Fibroblast of lung (primary cell): ENCODE measurements around the gene ACADVL. TPM values are rescaled to one million over a fixed set of nuclear protein-coding genes. Genes with fewer than 3 reads are reported as not detected.

Source experiments
- DNase-seq, 2 donors: peaks; one replicate each; pipeline versions ENCODE4 v3.0.0 to v3.0.0-alpha.2; 2010; ENCODE audit warnings: low read depth in 2 of 2
- H2AFZ ChIP-seq: 2 replicates; pipeline ENCODE4 v1.5.1; 2012; ENCODE audit warnings: low read length, control low read depth, inconsistent platforms
- H3K27ac ChIP-seq: 2 replicates; pipeline ENCODE4 v1.5.1; 2011; ENCODE audit warnings: low read length, control low read depth; ENCODE audit not compliant: insufficient read depth
- H3K27me3 ChIP-seq: 2 replicates; pipeline ENCODE4 v1.5.1; 2011; ENCODE audit warnings: mild to moderate bottlenecking, low read length; ENCODE audit not compliant: control insufficient read depth, insufficient read depth
- H3K36me3 ChIP-seq: 2 replicates; pipeline ENCODE4 v1.5.1; 2011; ENCODE audit warnings: low read length; ENCODE audit not compliant: control insufficient read depth, insufficient read depth
- H3K4me1 ChIP-seq: 2 replicates; pipeline ENCODE4 v1.5.1; 2011; ENCODE audit warnings: low read length; ENCODE audit not compliant: control insufficient read depth, insufficient read depth; ENCODE audit errors: extremely low read depth
- H3K4me2 ChIP-seq: 2 replicates; pipeline ENCODE4 v1.5.1; 2011; ENCODE audit warnings: low read length, control low read depth; ENCODE audit not compliant: insufficient read depth; ENCODE audit errors: extremely low read depth
- H3K4me3 ChIP-seq, 4 experiments: fragments of 200-600 bp in 1 of 4; sonication (generic) in 1 of 4; replicated peaks in 1 of 4; 2 replicates each; pipeline ENCODE4 v1.5.1; 2011 to 2016; ENCODE audit warnings: low read length in 4 of 4, low read depth in 3 of 4, mild to moderate bottlenecking in 3 of 4, control low read depth in 2 of 4, inconsistent platforms in 1 of 4, mixed read lengths in 1 of 4; ENCODE audit not compliant: insufficient read depth in 1 of 4; ENCODE audit errors: control extremely low read depth in 1 of 4
- H3K79me2 ChIP-seq: 2 replicates; pipeline ENCODE4 v1.5.1; 2012; ENCODE audit warnings: mild to moderate bottlenecking, low read length, inconsistent platforms; ENCODE audit not compliant: control insufficient read depth, insufficient read depth
- H3K9ac ChIP-seq: 2 replicates; pipeline ENCODE4 v1.5.1; 2011; ENCODE audit warnings: mild to moderate bottlenecking, low read length, control low read depth; ENCODE audit not compliant: insufficient read depth
- H3K9me3 ChIP-seq: 2 replicates; pipeline ENCODE4 v1.5.1; 2012; ENCODE audit warnings: low read depth, low read length; ENCODE audit not compliant: control insufficient read depth, insufficient read depth
- H4K20me1 ChIP-seq: 2 replicates; pipeline ENCODE4 v1.5.1; 2011; ENCODE audit warnings: low read length; ENCODE audit not compliant: control insufficient read depth, insufficient read depth; ENCODE audit errors: extremely low read depth
- CTCF ChIP-seq, 2 donors: IDR thresholded peaks in 1 of 2; conservative IDR thresholded peaks in 1 of 2; 1 replicate in 1 of 2; 2 replicates in 1 of 2; pipeline ENCODE4 v1.5.1; 2011 to 2012; ENCODE audit warnings: low read length in 2 of 2, control low read depth in 1 of 2, inconsistent platforms in 1 of 2, low read depth in 1 of 2, mild to moderate bottlenecking in 1 of 2
- EZH2 ChIP-seq: IDR thresholded peaks from 2 replicates; pipeline ENCODE4 v1.5.1; 2012; ENCODE audit warnings: low read length, control low read depth, mild to moderate bottlenecking; ENCODE audit errors: missing control alignments
- polyA plus RNA-seq, 2 donors: library from polyadenylated mRNA; depleted of rRNA in 1 of 2; stranded (reverse) in 1 of 2; unstranded in 1 of 2; fragments of >200 nt; gene quantifications; 2 replicates each; pipeline ENCODE4 v1.2.1, GENCODE V29; 2011 to 2012; ENCODE audit warnings: missing spikeins in 1 of 2
- total RNA-seq: library from RNA; depleted of rRNA; stranded (reverse); fragments of >200 nt; gene quantifications from 2 replicates; pipeline ENCODE4 v1.2.1, GENCODE V29; 2014

Gene ACADVL
- total and polyA plus RNA-seq, 2 donors (not counting 1 experiment from before 2014, with no cell fraction given) = 129 to 313 TPM

GRCh38 chr17:7251661-7252175 lies 32.0 kb downstream of the ACADVL start, which contains the start of gene CTDNEP1:
TSS of gene CTDNEP1 (minus strand) at chr17:7251734. CDS start at chr17:7251296, 438 bp downstream.
- H3K4me3 ChIP-seq = peak within 1 kb of the TSS; percentile 72 to 96 (median 90)
- peak within 1 kb of the TSS; percentile 82 for H2AFZ ChIP-seq
- no peaks in the 10 kb centered on the region for H3K27me3 ChIP-seq
- peak within 1 kb of the TSS; percentile 99 for H3K27ac ChIP-seq
- H4K20me1 ChIP-seq = no peaks in the 10 kb centered on the region
- TF ChIP-seq EZH2 = no peak
- TF ChIP-seq CTCF (conservative IDR thresholded peaks at IDR 0.05 in 1 of 2, IDR thresholded peaks at IDR 0.05 in 1 of 2; ENCODE audit: low read depth in 1 of 2, low read length in 2 of 2) = no peak
- peak; percentile 99 to 100 for DNase-seq
- H3K36me3 ChIP-seq = peaks cover 4% of the 10 kb centered on the region
- peaks cover 56% of the 10 kb centered on the region for H3K79me2 ChIP-seq
- H3K9ac ChIP-seq = peak within 1 kb of the TSS; percentile 96
- H3K9me3 ChIP-seq = no peaks in the 10 kb centered on the region
- peak within 1 kb of the TSS; percentile 90 for H3K4me2 ChIP-seq
- peaks cover 7% of the 10 kb centered on the region for H3K4me1 ChIP-seq

GRCh38 chr17:7252176-7253043 lies 32.7 kb downstream of the ACADVL start, which contains the start of gene ELP5:
TSS of gene ELP5 (plus strand) at chr17:7252215. CDS start at chr17:7252551, 336 bp downstream.
- Histone ChIP-seq H3K36me3 (peaks cover 1% of the 10 kb centered on the region), H2AFZ (peak within 1 kb of the TSS; percentile 82), H3K9me3 (no peaks in the 10 kb centered on the region), H3K27ac (peak within 1 kb of the TSS; percentile 99), H3K27me3 (no peaks in the 10 kb centered on the region), H3K4me2 (peak within 1 kb of the TSS; percentile 90), H3K4me3 (peak within 1 kb of the TSS; percentile 72 to 96 (median 90)), H3K9ac (peak within 1 kb of the TSS; percentile 96), H4K20me1 (no peaks in the 10 kb centered on the region), H3K79me2 (peaks cover 49% of the 10 kb centered on the region), H3K4me1 (peaks cover 7% of the 10 kb centered on the region)
- no peak for TF ChIP-seq EZH2
- peak; percentile 94 to 96 for DNase-seq

- H3K27me3 ChIP-seq = no peaks in the 10 kb centered on the region
- no peak for DNase-seq
- H2AFZ ChIP-seq = no peak overlapping the region
- no peaks in the 10 kb centered on the region for H3K9me3 ChIP-seq
- H3K4me1 ChIP-seq = peaks cover 7% of the 10 kb centered on the region
- peak overlapping the region; percentile 96 for H3K9ac ChIP-seq
- H3K27ac ChIP-seq = peak overlapping the region; percentile 99
- H3K36me3 ChIP-seq = peaks cover 1% of the 10 kb centered on the region
- H3K79me2 ChIP-seq = peaks cover 43% of the 10 kb centered on the region
- peak overlapping the region; percentile 72 to 96 (median 89) for H3K4me3 ChIP-seq
- H4K20me1 ChIP-seq = no peaks in the 10 kb centered on the region
- H3K4me2 ChIP-seq = peak overlapping the region; percentile 90
- no peak for TF ChIP-seq EZH2
- no peak for TF ChIP-seq CTCF (conservative IDR thresholded peaks at IDR 0.05 in 1 of 2, IDR thresholded peaks at IDR 0.05 in 1 of 2; ENCODE audit: low read depth in 1 of 2, low read length in 2 of 2)
Measured at GRCh38 chr17:7253082-7253481, 33.3 kb downstream of the ACADVL start.
